PFSK-1 (cell line): ENCODE data around the gene ZNF536.

Source experiments
- FOXP2 ChIP-seq: optimal IDR thresholded peaks from 2 replicates; pipeline ENCODE3; 2011; ENCODE audit warnings: borderline replicate concordance, control low read depth, inconsistent platforms; ENCODE audit not compliant: insufficient read depth; ENCODE audit errors: extremely low read length, extremely low read depth
- POLR2AphosphoS5 ChIP-seq: IDR thresholded peaks from 2 replicates; pipeline ENCODE4 v1.6.1; 2012; ENCODE audit warnings: low read depth, mild to moderate bottlenecking, control low read depth, low read length, moderate library complexity
- SIN3A ChIP-seq: IDR thresholded peaks from 2 replicates; pipeline ENCODE4 v1.6.1; 2012; ENCODE audit warnings: mild to moderate bottlenecking, low read length, moderate library complexity, borderline replicate concordance; ENCODE audit not compliant: insufficient read depth
- TAF1 ChIP-seq: IDR thresholded peaks from 2 replicates; pipeline ENCODE4 v1.6.1; 2012; ENCODE audit warnings: low read length, control low read depth, borderline replicate concordance; ENCODE audit not compliant: insufficient read depth
- TF ChIP-seq, protein P1 (sequence below), 2 experiments: IDR thresholded peaks; 2 replicates each; pipeline versions ENCODE4 v1.6.1 to v1.8.0; 2011 to 2012; ENCODE audit warnings: low read depth in 2 of 2, low read length in 2 of 2, control low read depth in 1 of 2, inconsistent platforms in 1 of 2, mild to moderate bottlenecking in 1 of 2, moderate library complexity in 1 of 2; ENCODE audit not compliant: insufficient read depth in 1 of 2

ZNF536 gene

DNA sequence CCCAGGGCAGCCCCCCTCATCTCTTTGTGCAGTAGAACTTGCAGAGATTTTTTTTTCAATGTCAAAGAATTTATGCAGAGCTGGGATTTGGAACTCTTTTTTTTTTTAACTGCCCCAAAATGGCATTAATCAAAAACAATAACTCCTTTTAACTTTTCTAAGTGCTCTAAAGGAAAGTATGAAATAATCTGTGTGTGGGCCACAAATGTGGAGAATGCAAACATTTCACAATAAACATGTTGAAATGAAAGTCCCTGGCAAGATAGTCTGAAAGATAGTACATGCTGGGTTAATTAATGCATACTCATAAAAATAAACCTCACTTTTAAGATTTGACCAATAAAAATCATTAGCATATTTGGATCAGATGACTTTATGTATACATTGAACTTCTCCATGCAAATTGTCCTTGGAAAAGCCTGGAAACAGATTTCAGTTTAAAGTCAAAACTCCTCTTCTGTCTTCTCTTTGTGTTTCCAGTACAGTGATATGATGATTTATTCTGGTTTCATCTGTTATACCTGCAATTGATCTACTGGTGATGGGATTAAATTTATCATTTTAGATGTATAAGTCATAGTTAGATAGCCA is 30.5 kb upstream of the ZNF536 start:
- TF ChIP-seq POLR2AphosphoS5 (no peak), SIN3A (no peak), TAF1 (no peak), FOXP2 (no peak)
- TF ChIP-seq, protein P1, sequence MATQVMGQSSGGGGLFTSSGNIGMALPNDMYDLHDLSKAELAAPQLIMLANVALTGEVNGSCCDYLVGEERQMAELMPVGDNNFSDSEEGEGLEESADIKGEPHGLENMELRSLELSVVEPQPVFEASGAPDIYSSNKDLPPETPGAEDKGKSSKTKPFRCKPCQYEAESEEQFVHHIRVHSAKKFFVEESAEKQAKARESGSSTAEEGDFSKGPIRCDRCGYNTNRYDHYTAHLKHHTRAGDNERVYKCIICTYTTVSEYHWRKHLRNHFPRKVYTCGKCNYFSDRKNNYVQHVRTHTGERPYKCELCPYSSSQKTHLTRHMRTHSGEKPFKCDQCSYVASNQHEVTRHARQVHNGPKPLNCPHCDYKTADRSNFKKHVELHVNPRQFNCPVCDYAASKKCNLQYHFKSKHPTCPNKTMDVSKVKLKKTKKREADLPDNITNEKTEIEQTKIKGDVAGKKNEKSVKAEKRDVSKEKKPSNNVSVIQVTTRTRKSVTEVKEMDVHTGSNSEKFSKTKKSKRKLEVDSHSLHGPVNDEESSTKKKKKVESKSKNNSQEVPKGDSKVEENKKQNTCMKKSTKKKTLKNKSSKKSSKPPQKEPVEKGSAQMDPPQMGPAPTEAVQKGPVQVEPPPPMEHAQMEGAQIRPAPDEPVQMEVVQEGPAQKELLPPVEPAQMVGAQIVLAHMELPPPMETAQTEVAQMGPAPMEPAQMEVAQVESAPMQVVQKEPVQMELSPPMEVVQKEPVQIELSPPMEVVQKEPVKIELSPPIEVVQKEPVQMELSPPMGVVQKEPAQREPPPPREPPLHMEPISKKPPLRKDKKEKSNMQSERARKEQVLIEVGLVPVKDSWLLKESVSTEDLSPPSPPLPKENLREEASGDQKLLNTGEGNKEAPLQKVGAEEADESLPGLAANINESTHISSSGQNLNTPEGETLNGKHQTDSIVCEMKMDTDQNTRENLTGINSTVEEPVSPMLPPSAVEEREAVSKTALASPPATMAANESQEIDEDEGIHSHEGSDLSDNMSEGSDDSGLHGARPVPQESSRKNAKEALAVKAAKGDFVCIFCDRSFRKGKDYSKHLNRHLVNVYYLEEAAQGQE (IDR thresholded peaks at IDR 0.05; ENCODE audit: insufficient read depth in 1 of 2, low read depth in 2 of 2, low read length in 2 of 2) = no peak

DNA sequence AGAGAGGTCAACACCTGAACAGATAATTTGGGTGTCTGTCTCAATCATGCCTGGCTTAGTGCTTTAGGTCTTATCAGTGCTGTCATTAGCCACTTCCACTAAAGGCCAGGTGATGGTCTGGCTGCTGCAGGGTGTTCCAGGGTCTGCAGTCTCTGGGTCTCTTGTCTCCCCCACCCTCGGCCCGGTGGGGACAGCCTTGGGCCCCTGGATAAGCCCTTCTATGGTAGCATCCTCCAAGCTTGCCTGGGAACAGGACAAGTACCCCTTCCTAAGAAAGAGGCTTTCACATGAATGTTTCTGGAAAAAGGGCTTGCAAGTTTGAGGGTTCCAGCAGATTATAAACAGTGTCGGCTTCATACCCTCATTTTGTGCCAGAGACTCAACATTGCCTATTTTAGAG is 29.3 kb upstream of the ZNF536 start:
- TF ChIP-seq, protein P1 (IDR thresholded peaks at IDR 0.05; ENCODE audit: insufficient read depth in 1 of 2, low read depth in 2 of 2, low read length in 2 of 2) = no peak
- no peak for TF ChIP-seq FOXP2

DNA sequence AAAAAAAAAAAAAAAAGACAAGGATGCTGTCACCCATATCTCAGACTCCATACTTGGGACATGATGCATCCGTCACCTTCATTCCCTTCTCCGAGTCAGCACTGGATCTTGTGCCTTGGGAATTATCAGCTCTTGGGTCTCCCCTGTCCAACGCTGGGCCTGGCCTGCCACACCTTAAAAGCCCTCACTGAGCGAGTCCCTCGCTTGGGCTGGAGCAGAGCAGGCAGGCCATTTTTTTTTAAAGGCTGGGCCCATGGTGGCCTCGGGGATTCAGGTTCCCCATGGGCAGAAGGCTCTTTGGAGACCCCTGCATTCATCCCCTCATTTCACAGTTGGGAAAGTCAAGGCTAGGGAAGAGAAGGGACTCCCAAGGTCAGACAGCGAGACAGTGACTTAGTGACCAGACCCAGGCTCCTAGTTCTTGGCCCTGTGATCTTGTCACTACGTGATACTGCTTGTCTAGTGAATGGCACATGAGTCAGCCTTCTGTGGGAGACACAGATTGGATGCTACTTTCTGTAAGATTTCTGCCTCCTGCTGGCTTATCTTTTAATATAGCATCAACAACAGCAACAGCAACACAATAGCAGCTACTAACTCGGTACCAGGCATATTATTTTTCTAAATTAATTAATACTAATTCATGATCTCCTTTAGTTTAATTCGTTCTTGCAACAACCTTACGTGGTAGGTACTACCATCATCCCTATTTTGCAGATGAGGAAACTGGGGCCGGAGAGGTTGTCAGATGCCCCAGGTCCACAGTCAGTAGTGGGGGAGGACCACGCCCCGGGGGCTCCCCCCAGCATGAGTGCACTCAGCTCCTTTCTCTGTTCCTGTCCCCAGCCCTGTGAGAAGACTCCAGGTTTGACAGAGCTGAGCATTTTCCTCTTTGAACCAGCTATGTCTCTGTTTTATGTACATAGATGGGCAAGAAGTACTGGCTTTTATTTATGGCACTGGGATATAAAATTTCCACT is 27.4 kb upstream of the ZNF536 start:
- no peak for TF ChIP-seq SIN3A
- TF ChIP-seq, protein P1 (IDR thresholded peaks at IDR 0.05; ENCODE audit: insufficient read depth in 1 of 2, low read depth in 2 of 2, low read length in 2 of 2) = no peak
- no peak for TF ChIP-seq FOXP2
- no peak for TF ChIP-seq TAF1
- no peak for TF ChIP-seq POLR2AphosphoS5

DNA sequence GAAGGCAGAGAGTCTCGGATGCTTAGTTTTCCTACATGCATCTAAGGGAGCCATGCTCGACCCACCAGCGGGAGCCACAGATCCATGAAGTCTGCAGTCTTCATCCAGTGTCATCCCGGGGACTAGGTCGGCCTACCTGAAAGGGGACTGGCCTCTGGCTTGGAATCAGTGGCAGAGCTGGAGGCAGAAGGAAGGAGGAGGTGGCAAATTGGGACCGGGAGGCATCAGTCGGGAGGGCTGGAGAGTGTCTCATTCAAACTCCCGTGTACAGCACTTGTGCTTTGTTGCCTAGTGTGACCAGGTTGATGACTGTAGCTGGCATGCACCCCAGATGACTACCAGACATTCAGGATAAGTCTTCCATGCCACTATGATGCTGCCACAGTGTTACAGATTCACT is 26.5 kb upstream of the ZNF536 start:
- TF ChIP-seq SIN3A (no peak), POLR2AphosphoS5 (no peak), TAF1 (no peak), FOXP2 (no peak)
- TF ChIP-seq, protein P1 (IDR thresholded peaks at IDR 0.05; ENCODE audit: insufficient read depth in 1 of 2, low read depth in 2 of 2, low read length in 2 of 2) = no peak
